ENCODE measurements around the gene ZBTB17. TPM values are rescaled to one million over a fixed set of nuclear protein-coding genes. Genes with fewer than 3 reads are reported as not detected.
A peak's percentile ranks its signal among the peaks of the same experiment; 100 is the strongest.

ZBTB17 gene
- total RNA-seq, 1 experiment from 2014 or later: 17.4 TPM

DNA sequence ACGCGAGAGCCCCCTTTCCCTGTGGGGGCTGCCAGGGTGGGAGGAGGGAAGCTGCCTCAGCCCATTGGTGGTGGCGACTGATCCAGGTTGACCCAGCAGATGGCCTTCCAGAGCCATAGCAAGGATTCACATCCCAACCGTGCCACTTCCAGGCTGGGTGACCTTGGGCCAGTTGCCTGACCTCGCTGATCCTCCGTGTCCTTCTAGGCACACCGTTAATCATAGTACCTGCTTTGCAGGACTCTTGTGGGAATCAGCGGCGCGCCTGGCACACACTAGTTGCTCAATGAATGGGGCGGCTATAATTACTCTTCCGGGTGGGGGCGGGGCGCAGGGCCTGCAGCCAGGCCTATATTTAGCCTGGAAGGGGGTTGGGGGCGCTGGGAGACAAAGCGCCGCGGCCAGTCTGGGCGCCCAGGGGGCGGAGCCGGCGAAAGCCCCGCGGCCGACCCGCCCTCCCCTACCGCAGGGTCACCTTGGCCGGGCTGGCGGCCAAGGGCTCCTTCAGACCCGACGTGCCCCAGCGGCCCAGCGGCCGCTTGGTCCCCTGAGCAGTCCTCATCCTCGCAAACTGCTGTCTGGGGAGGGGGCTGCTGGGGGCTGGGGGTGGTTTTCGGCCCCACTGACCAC, 36.8 kb upstream of the ZBTB17 start:
- peaks cover 5% of the 10 kb centered on the region; the same call in 1 of the 2 replicates for H3K4me1 ChIP-seq (replicated peaks; ENCODE audit: insufficient read depth)
- no peaks in the 10 kb centered on the region for H4K20me1 ChIP-seq (ENCODE audit: insufficient read depth)
- BruUV-seq (replicated peaks): no TSS peak
- H3K9me2 ChIP-seq (ENCODE audit: insufficient read depth): no peaks in the 10 kb centered on the region
- peak; percentile 58 to 74 for DNase-seq
- no peak for TF ChIP-seq EZH2 (IDR thresholded peaks at IDR 0.05; ENCODE audit: low read depth)
- TF ChIP-seq, protein P1, sequence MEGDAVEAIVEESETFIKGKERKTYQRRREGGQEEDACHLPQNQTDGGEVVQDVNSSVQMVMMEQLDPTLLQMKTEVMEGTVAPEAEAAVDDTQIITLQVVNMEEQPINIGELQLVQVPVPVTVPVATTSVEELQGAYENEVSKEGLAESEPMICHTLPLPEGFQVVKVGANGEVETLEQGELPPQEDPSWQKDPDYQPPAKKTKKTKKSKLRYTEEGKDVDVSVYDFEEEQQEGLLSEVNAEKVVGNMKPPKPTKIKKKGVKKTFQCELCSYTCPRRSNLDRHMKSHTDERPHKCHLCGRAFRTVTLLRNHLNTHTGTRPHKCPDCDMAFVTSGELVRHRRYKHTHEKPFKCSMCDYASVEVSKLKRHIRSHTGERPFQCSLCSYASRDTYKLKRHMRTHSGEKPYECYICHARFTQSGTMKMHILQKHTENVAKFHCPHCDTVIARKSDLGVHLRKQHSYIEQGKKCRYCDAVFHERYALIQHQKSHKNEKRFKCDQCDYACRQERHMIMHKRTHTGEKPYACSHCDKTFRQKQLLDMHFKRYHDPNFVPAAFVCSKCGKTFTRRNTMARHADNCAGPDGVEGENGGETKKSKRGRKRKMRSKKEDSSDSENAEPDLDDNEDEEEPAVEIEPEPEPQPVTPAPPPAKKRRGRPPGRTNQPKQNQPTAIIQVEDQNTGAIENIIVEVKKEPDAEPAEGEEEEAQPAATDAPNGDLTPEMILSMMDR (conservative IDR thresholded peaks at IDR 0.05): no peak
- peak overlapping the region; percentile 52; the same call in 1 of the 2 replicates for H3K4me3 ChIP-seq
- peaks cover 10% of the 10 kb centered on the region; the same call in 1 of the 2 replicates for H3F3A ChIP-seq (ENCODE audit: insufficient read depth, low read depth)
- no peak overlapping the region for H3K27ac ChIP-seq
- no peaks in the 10 kb centered on the region for H3K9me3 ChIP-seq (ENCODE audit: insufficient read depth, low read depth)
- H3K4me2 ChIP-seq: peak overlapping the region; percentile 67
- no peaks in the 10 kb centered on the region for H3K27me3 ChIP-seq (ENCODE audit: insufficient read depth, low read depth)
- POLR2A ChIA-PET (ENCODE audit: unreplicated experiment): interaction anchor here (0.7 kb wide), 2 partner anchors 179 to 197 kb away, joined by 3 to 7 read pairs; no protein-coding TSS in a partner anchor
- intact Hi-C loops (cut with micrococcal nuclease; ENCODE audit: unreplicated experiment): loop anchor here (1.0 to 5.0 kb wide), 2 partner anchors 65 to 355 kb away; partner anchors contain the start of gene SZRD1
- CTCF ChIA-PET: no interaction called here
- H2AFZ ChIP-seq: peak overlapping the region; percentile 39; the same call in 1 of the 2 replicates
- no peaks in the 10 kb centered on the region for H3K36me3 ChIP-seq (ENCODE audit: low read depth)
- no peaks in the 10 kb centered on the region for H3K79me2 ChIP-seq (ENCODE audit: low read depth)

DNA sequence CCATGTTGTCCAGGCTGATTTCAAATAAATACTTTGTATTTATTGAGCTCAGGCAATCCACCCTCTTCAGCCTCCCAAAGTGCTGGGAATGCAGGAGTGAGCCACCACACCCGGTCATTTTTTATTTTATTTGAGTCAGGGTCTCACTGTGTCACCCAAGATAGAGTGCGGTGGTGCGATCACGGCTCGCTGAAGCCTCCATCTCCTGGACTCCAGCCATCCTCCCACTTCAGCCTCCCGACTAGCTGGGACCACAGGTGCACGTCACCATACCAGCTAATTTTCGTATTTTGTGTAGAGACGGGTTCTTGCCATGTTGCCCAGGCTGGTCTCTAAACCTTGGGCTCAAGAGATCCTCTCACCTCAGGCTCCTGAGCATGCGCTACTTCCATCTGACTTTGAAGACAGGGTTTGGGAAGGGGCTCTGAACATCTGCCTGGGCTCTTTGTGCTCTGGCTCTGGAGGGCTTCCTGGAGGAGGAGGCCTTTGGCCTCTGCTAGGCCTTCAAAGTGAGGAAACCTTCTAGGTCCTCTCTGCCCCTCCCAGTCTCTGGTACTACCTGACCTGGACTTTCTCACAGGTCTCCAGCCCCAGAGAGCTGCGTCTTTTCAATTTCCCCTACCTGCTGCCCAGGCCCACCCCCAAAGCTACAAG, 36.2 kb upstream of the ZBTB17 start:
- peaks cover 5% of the 10 kb centered on the region; the same call in 1 of the 2 replicates for H3K4me1 ChIP-seq (replicated peaks; ENCODE audit: insufficient read depth)
- H3K27me3 ChIP-seq (ENCODE audit: insufficient read depth, low read depth): no peaks in the 10 kb centered on the region
- intact Hi-C loops (cut with micrococcal nuclease; ENCODE audit: unreplicated experiment): loop anchor here (1.0 to 5.0 kb wide), 2 partner anchors 65 to 355 kb away; partner anchors contain the start of gene SZRD1
- TF ChIP-seq, protein P1 (conservative IDR thresholded peaks at IDR 0.05): no peak
- TF ChIP-seq EZH2 (IDR thresholded peaks at IDR 0.05; ENCODE audit: low read depth): no peak
- H3K4me3 ChIP-seq: peak overlapping the region; percentile 52; the same call in 1 of the 2 replicates
- no peaks in the 10 kb centered on the region for H3K36me3 ChIP-seq (ENCODE audit: low read depth)
- no peaks in the 10 kb centered on the region for H3K9me2 ChIP-seq (ENCODE audit: insufficient read depth)
- CTCF ChIA-PET: interaction anchor here (0.6 kb wide), 1 partner anchor 252 kb away, joined by 3 read pairs; no protein-coding TSS in a partner anchor
- H3K4me2 ChIP-seq: peak overlapping the region; percentile 67
- no peaks in the 10 kb centered on the region for H3K79me2 ChIP-seq (ENCODE audit: low read depth)
- H3K9me3 ChIP-seq (ENCODE audit: insufficient read depth, low read depth): no peaks in the 10 kb centered on the region
- DNase-seq: no peak
- no peak overlapping the region for H2AFZ ChIP-seq
- no peaks in the 10 kb centered on the region for H4K20me1 ChIP-seq (ENCODE audit: insufficient read depth)
- BruUV-seq (replicated peaks): TSS peak; percentile 59
- POLR2A ChIA-PET (ENCODE audit: unreplicated experiment): interaction anchor here (0.7 kb wide), 1 partner anchor 178 kb away, joined by 7 read pairs; no protein-coding TSS in a partner anchor
- H3F3A ChIP-seq (ENCODE audit: insufficient read depth, low read depth): peaks cover 10% of the 10 kb centered on the region; the same call in 1 of the 2 replicates
- no peak overlapping the region for H3K27ac ChIP-seq

DNA sequence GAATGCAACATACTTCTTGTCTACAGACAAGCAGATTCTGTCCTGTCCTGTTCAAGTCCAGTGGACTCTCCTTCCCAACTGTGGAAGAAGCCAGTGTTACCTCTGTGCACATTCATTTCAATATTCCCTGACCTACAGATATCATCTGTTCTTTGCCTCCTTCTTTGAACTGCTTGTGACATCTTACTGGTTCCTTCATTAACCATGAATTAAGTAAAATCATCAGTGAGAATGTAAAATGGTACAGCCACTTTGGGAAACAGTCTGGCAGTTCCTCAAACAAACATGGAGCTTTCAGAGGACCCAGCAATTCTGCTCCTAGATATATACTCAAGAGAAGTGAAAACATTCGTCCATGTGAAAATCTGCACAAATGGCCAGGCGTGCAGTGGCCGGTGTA, 34.9 kb upstream of the ZBTB17 start:
- no peaks in the 10 kb centered on the region for H3K9me3 ChIP-seq (ENCODE audit: insufficient read depth, low read depth)
- H3K79me2 ChIP-seq (ENCODE audit: low read depth): no peaks in the 10 kb centered on the region
- no peak for DNase-seq
- BruUV-seq (replicated peaks): no TSS peak
- intact Hi-C loops (cut with micrococcal nuclease; ENCODE audit: unreplicated experiment): loop anchor here (5.0 kb wide), 1 partner anchor 356 kb away; the partner anchor contains the start of gene SZRD1
- POLR2A ChIA-PET (ENCODE audit: unreplicated experiment): no interaction called here
- H4K20me1 ChIP-seq (ENCODE audit: insufficient read depth): no peaks in the 10 kb centered on the region
- no peaks in the 10 kb centered on the region for H3K36me3 ChIP-seq (ENCODE audit: low read depth)
- H3K4me1 ChIP-seq (replicated peaks; ENCODE audit: insufficient read depth): peaks cover 5% of the 10 kb centered on the region; the same call in 1 of the 2 replicates
- H3K4me3 ChIP-seq: no peak overlapping the region
- peaks cover 10% of the 10 kb centered on the region; the same call in 1 of the 2 replicates for H3F3A ChIP-seq (ENCODE audit: insufficient read depth, low read depth)
- H3K9me2 ChIP-seq (ENCODE audit: insufficient read depth): no peaks in the 10 kb centered on the region
- H3K27me3 ChIP-seq (ENCODE audit: insufficient read depth, low read depth): no peaks in the 10 kb centered on the region
- no peak overlapping the region for H2AFZ ChIP-seq
- no peak overlapping the region for H3K4me2 ChIP-seq
- no peak overlapping the region for H3K27ac ChIP-seq
- CTCF ChIA-PET: no interaction called here
- no peak for TF ChIP-seq EZH2 (IDR thresholded peaks at IDR 0.05; ENCODE audit: low read depth)
- TF ChIP-seq, protein P1 (conservative IDR thresholded peaks at IDR 0.05): no peak
